A549 (cell line): ENCODE data around the gene CEP112. TPM values are rescaled to one million over a fixed set of nuclear protein-coding genes. Genes with fewer than 3 reads are reported as not detected.
A peak's percentile ranks its signal among the peaks of the same experiment; 100 is the strongest.

Experiments
- ATAC-seq, 2 experiments: fragments of 200-7000 bp in 1 of 2; fragments of >200 bp in 1 of 2; cut with Nextera tagmentation in 1 of 2; cut with Tn5 transposase in 1 of 2; 3 replicates each; pipeline versions ENCODE4 v1.8.0 to v1.9.1; 2018 to 2020; ENCODE audit warnings: mild to moderate bottlenecking in 1 of 2, moderate library complexity in 1 of 2
- CTCF ChIA-PET: fragments of 300-600 bp; sonication (Branson Sonifier 250); formaldehyde crosslinking; extraction: SDS; loops from one replicate; lab custom pipeline; 2021; ENCODE audit warnings: antibody characterized with exemption, inconsistent platforms; lab: Yijun Ruan, JAX
- POLR2A ChIA-PET: fragments of 350-600 bp; formaldehyde crosslinking; extraction: SDS; loops from one replicate; lab custom pipeline; 2021; ENCODE audit warnings: antibody characterized with exemption, inconsistent platforms; lab: Yijun Ruan, JAX
- DNase-seq, 2 experiments: peaks; one replicate each; pipeline versions ENCODE4 v3.0.0 to v3.0.0-alpha.2; 2011 to 2016; ENCODE audit warnings: low read depth in 1 of 2, low spot score in 1 of 2
- FAIRE-seq: peaks from 2 replicates; lab custom pipeline; 2011; peaks lifted over from hg19 to GRCh38; lab: Jason Lieb, UNC
- H3K27ac ChIP-seq, 2 experiments: fragments of >200 bp; sonication (Bioruptor Twin); formaldehyde crosslinking; 3 replicates each; pipeline ENCODE4 v1.5.1; 2016 to 2017
- H3K4me1 ChIP-seq: fragments of >200 bp; sonication (Bioruptor Twin); formaldehyde crosslinking; 3 replicates; pipeline ENCODE4 v1.6.1; 2016
- H3K4me2 ChIP-seq: fragments of >200 bp; sonication (Bioruptor Twin); formaldehyde crosslinking; 3 replicates; pipeline ENCODE4 v1.6.1; 2016
- H3K4me3 ChIP-seq: fragments of >200 bp; sonication (Bioruptor Twin); formaldehyde crosslinking; 3 replicates; pipeline ENCODE4 v1.5.1; 2016
- H3K9me3 ChIP-seq: fragments of >200 bp; sonication (Bioruptor Twin); formaldehyde crosslinking; 3 replicates; pipeline ENCODE4 v1.6.1; 2016
- CBX2 ChIP-seq: fragments of 200-600 bp; sonication (generic); IDR thresholded peaks from 2 replicates; pipeline ENCODE4 v1.6.1; 2016; ENCODE audit warnings: low read depth, mild to moderate bottlenecking, borderline replicate concordance
- CBX8 ChIP-seq: fragments of 200-600 bp; sonication (generic); IDR thresholded peaks from 2 replicates; pipeline ENCODE4 v1.6.1; 2016
- CHD2 ChIP-seq: fragments of 150-350 bp; IDR thresholded peaks from 2 replicates; pipeline ENCODE4 v1.6.1; 2014; ENCODE audit warnings: low read length; ENCODE audit not compliant: partially characterized antibody
- CHD4 ChIP-seq: fragments of 200-600 bp; sonication (generic); IDR thresholded peaks from 2 replicates; pipeline ENCODE4 v1.6.1; 2016; ENCODE audit warnings: antibody characterized with exemption, mild to moderate bottlenecking, borderline replicate concordance
- E2F6 ChIP-seq: IDR thresholded peaks from 2 replicates; pipeline ENCODE4 v1.6.1; 2012; ENCODE audit warnings: low read depth, borderline replicate concordance
- EP300 ChIP-seq, 2 experiments: fragments of >200 bp; sonication (Bioruptor Twin); formaldehyde crosslinking; IDR thresholded peaks; 2 replicates in 1 of 2; 3 replicates in 1 of 2; pipeline ENCODE4 v1.6.1; 2016 to 2017
- ESRRA ChIP-seq: fragments of 150-350 bp; IDR thresholded peaks from 2 replicates; pipeline ENCODE4 v1.6.1; 2014; ENCODE audit warnings: mild to moderate bottlenecking, low read length, borderline replicate concordance
- FOSB ChIP-seq: fragments of 250-450 bp; sonication (Bioruptor Pico); IDR thresholded peaks from 2 replicates; pipeline ENCODE4 v1.5.0; 2020; ENCODE audit warnings: mild to moderate bottlenecking, moderate library complexity
- FOSL2 ChIP-seq, 2 experiments: fragments of 450-650 bp in 1 of 2; fragments of >200 bp in 1 of 2; sonication (Bioruptor Twin) in 1 of 2; formaldehyde crosslinking; IDR thresholded peaks; 2 replicates each; pipeline versions ENCODE4 v1.5.0 to v1.6.1; 2016 to 2020; ENCODE audit warnings: mild to moderate bottlenecking in 1 of 2, moderate library complexity in 1 of 2
- FOXS1 ChIP-seq: fragments of 250-450 bp; sonication (Bioruptor Pico); IDR thresholded peaks from 2 replicates; pipeline ENCODE4 v1.5.0; 2020; ENCODE audit warnings: mild to moderate bottlenecking, moderate library complexity
- HOXB13 ChIP-seq: fragments of 250-450 bp; sonication (Bioruptor Pico); IDR thresholded peaks from 2 replicates; pipeline ENCODE4 v1.5.0; 2020; ENCODE audit warnings: low read depth, mild to moderate bottlenecking, moderate library complexity
- JUN ChIP-seq, 2 experiments: fragments of >200 bp; sonication (Bioruptor Twin); formaldehyde crosslinking; IDR thresholded peaks; 2 replicates in 1 of 2; 3 replicates in 1 of 2; pipeline ENCODE4 v1.6.1; 2016 to 2017
- KDM1A ChIP-seq: fragments of 200-600 bp; sonication (generic); IDR thresholded peaks from 2 replicates; pipeline ENCODE4 v1.6.1; 2016; ENCODE audit warnings: low read depth, mild to moderate bottlenecking
- KDM5A ChIP-seq: fragments of 200-600 bp; sonication (generic); IDR thresholded peaks from 2 replicates; pipeline ENCODE4 v1.6.1; 2016; ENCODE audit warnings: antibody characterized with exemption, mild to moderate bottlenecking
- MAFK ChIP-seq: fragments of 450-650 bp; IDR thresholded peaks from 2 replicates; pipeline ENCODE4 v1.6.1; 2014; ENCODE audit not compliant: partially characterized antibody
- NFE2L2 ChIP-seq: fragments of 150-350 bp; conservative IDR thresholded peaks from 2 replicates; pipeline ENCODE4 v1.6.1; 2014; ENCODE audit warnings: low read length
- NR3C1 ChIP-seq: fragments of >200 bp; sonication (Bioruptor Twin); formaldehyde crosslinking; IDR thresholded peaks from 3 replicates; pipeline ENCODE4 v1.6.1; 2017
- PHF8 ChIP-seq: fragments of 200-600 bp; sonication (generic); IDR thresholded peaks from 2 replicates; pipeline ENCODE4 v1.6.1; 2016; ENCODE audit warnings: low read depth, mild to moderate bottlenecking, antibody characterized with exemption, moderate library complexity, borderline replicate concordance
- POLR2A ChIP-seq: IDR thresholded peaks from 2 replicates; pipeline ENCODE4 v1.6.1; 2012; ENCODE audit warnings: mild to moderate bottlenecking, low read length
- RARB ChIP-seq: fragments of 250-450 bp; sonication (Bioruptor Pico); IDR thresholded peaks from 2 replicates; pipeline ENCODE4 v1.8.0; 2021; ENCODE audit warnings: mild to moderate bottlenecking, moderate library complexity
- RCOR1 ChIP-seq: fragments of 150-350 bp; IDR thresholded peaks from 2 replicates; pipeline ENCODE4 v1.6.1; 2014; ENCODE audit warnings: antibody characterized with exemption, low read length, low read depth
- RFX5 ChIP-seq: fragments of 450-650 bp; IDR thresholded peaks from 2 replicates; pipeline ENCODE4 v1.7.1; 2014; ENCODE audit warnings: antibody characterized with exemption, mild to moderate bottlenecking, moderate library complexity
- SREBF2 ChIP-seq: fragments of 450-650 bp; IDR thresholded peaks from 2 replicates; pipeline ENCODE4 v1.6.1; 2014; ENCODE audit warnings: mild to moderate bottlenecking, moderate library complexity
- TFCP2L1 ChIP-seq: fragments of 250-450 bp; sonication (Bioruptor Pico); IDR thresholded peaks from 2 replicates; pipeline ENCODE4 v1.5.0; 2021; ENCODE audit warnings: mild to moderate bottlenecking
- TP53 ChIP-seq: fragments of 250-450 bp; sonication (Bioruptor Pico); IDR thresholded peaks from 2 replicates; pipeline ENCODE4 v1.5.0; 2021; ENCODE audit warnings: mild to moderate bottlenecking, moderate library complexity
- USF2 ChIP-seq: fragments of 450-650 bp; IDR thresholded peaks from 2 replicates; pipeline ENCODE4 v1.6.1; 2014; ENCODE audit warnings: antibody characterized with exemption
- ZC3H11A ChIP-seq: fragments of 450-650 bp; IDR thresholded peaks from 2 replicates; pipeline ENCODE4 v1.6.1; 2014; ENCODE audit warnings: antibody characterized with exemption, mild to moderate bottlenecking
- ZFP36 ChIP-seq: fragments of 450-650 bp; IDR thresholded peaks from 2 replicates; pipeline ENCODE4 v1.6.1; 2014; ENCODE audit warnings: borderline replicate concordance; ENCODE audit not compliant: partially characterized antibody
- WGBS: methylation state at CpG from one replicate; pipeline ENCODE4 v1.1.6; 2017; ENCODE audit errors: missing lambda C conversion rate; 5-methylcytosine and 5-hydroxymethylcytosine counted together
- polyA plus RNA-seq, 4 experiments: library from polyadenylated mRNA; depleted of rRNA in 3 of 4; stranded (reverse); fragments of >200 nt; fragmentation: RNase III in 1 of 4; extraction: RNeasy Plus Mini Kit Qiagen cat#74134 plus additional on column Dnase treatment in 1 of 4; gene quantifications; 2 replicates in 3 of 4; 3 replicates in 1 of 4; pipeline ENCODE4 v1.2.3, GENCODE V29; 2011 to 2017
- TF ChIP-seq, protein P1 (sequence below): fragments of >200 bp; sonication (Bioruptor Twin); formaldehyde crosslinking; IDR thresholded peaks from 2 replicates; pipeline ENCODE4 v1.6.1; 2016
- TF ChIP-seq, protein P2 (sequence below): fragments of >200 bp; sonication (Bioruptor Twin); formaldehyde crosslinking; IDR thresholded peaks from 3 replicates; pipeline ENCODE4 v1.5.1; 2016
- TF ChIP-seq, protein P3 (sequence below): fragments of >200 bp; sonication (Bioruptor Twin); formaldehyde crosslinking; IDR thresholded peaks from 3 replicates; pipeline ENCODE4 v1.6.1; 2016
- TF ChIP-seq, protein P4 (sequence below): IDR thresholded peaks from 2 replicates; pipeline ENCODE4 v1.6.1; 2012

CEP112 gene
- polyA plus RNA-seq, 2 of the 4 experiments (the other 2 are of a cell fraction): 9.6 to 15.2 TPM

DNA sequence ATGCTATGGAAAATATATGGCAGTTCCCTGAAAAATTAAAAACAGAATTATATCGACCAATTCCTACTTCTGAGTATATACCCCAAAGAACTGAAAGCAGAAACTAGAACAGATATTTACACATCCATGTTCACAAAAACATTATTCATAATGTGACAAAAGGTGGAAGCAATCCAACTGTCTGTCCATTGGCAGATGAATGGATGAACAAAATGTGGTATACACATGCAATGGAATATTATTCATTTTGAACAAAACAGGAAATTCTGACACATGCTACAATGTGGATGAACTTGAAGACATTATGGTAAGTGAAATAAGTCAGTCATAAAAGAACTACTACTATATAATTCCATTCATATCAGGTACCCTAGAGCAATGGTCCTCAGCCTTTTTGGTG lies 367.0 kb downstream of the CEP112 start:
- FAIRE-seq: peak; percentile 63

DNA sequence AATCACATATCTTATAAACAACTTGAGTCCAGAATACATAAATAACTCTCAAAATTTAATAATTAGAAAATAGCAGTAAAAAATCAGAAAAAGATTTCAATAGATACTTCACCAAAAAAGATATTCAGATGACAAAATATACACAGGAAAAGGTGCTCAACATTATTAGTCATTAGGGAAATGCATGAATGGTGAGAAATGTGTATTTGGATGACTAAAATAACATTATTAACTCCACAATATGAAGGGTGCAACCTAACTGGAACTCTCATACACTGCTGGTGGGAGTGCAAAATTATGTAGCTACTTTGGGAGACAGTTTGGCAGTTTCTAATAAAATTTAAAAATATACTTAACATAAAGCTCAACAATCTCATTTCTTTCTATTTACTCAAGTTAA lies 368.2 kb downstream of the CEP112 start:
- no peak for DNase-seq
- ChIA-PET CTCF (interaction anchor here (1.0 kb wide), 1 partner anchor 11 kb away, joined by 3 read pairs; no protein-coding TSS in a partner anchor), POLR2A (no interaction called here)
- no peak for TF ChIP-seq POLR2A
- no peak for TF ChIP-seq E2F6
- TF ChIP-seq TFCP2L1 (CRISPR knock-in tag): no peak
- Histone ChIP-seq H3K4me2 (no peak overlapping the region), H3K27ac (no peak overlapping the region), H3K4me1 (peaks cover 11% of the 10 kb centered on the region; the same call in 2 of the 3 replicates), H3K4me3 (no peak overlapping the region), H3K9me3 (peaks cover 4% of the 10 kb centered on the region; the same call in 1 of the 3 replicates)
- no peak for ATAC-seq
- no peak for FAIRE-seq

More for the DNA sequence above, 367.0 kb downstream of the CEP112 start:
- TF ChIP-seq FOXS1 (CRISPR knock-in tag) (no peak), CBX2 (no peak), NFE2L2 (no peak), CHD4 (no peak), FOSB (no peak), SREBF2 (no peak), CBX8 (no peak), TP53 (CRISPR knock-in tag) (no peak), FOSL2 (IDR thresholded peaks at IDR 0.05) (no peak), FOSL2 (CRISPR knock-in tag; IDR thresholded peaks at IDR 0.05) (no peak), KDM5A (no peak), USF2 (no peak), KDM1A (no peak), E2F6 (no peak), ZC3H11A (no peak), ESRRA (no peak), RARB (CRISPR knock-in tag) (no peak), RFX5 (no peak)
- TF ChIP-seq, protein P1, sequence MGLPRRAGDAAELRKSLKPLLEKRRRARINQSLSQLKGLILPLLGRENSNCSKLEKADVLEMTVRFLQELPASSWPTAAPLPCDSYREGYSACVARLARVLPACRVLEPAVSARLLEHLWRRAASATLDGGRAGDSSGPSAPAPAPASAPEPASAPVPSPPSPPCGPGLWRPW: no peak
- ATAC-seq (no peak), DNase-seq (no peak)
- ChIA-PET CTCF (interaction anchor here (0.7 kb wide), 1 partner anchor 532 kb away, joined by 3 read pairs; no protein-coding TSS in a partner anchor), POLR2A (no interaction called here)
- Histone ChIP-seq H3K4me1 (peaks cover 11% of the 10 kb centered on the region; the same call in 2 of the 3 replicates), H3K9me3 (peaks cover 8% of the 10 kb centered on the region; the same call in 2 of the 3 replicates), H3K4me2 (no peak overlapping the region), H3K4me3 (no peak overlapping the region), H3K27ac (no peak overlapping the region)
- 82% methylated on average over 1 of the region's 1 CpG for WGBS

DNA sequence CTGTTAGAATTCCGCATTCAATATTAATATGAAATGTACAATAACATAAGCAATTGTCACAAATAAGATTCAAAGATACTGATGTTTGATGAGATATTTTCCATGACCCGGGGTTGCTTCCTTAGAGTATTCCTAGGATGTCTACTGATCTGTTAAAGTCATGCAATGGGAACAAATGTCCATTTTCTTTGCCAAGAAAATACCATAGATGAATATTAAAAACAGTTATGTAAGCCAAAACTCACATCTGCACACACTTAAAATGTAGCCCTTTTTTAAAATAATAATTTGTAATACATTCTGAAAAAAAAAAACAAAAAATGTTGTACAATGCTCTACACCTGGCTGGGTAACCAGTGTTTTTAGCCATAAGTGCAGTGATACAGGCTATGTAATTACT lies 371.1 kb downstream of the CEP112 start:
- CTCF ChIA-PET: no interaction called here
- H3K4me2 ChIP-seq: no peak overlapping the region
- DNase-seq (no peak), ATAC-seq (no peak), FAIRE-seq (no peak)
- peaks cover 4% of the 10 kb centered on the region; the same call in 2 of the 3 replicates for H3K4me1 ChIP-seq
- no peak overlapping the region for H3K27ac ChIP-seq
- no peak overlapping the region for H3K4me3 ChIP-seq
- H3K9me3 ChIP-seq: no peaks in the 10 kb centered on the region
- WGBS: 82% methylated on average over 2 of the region's 2 CpGs
- POLR2A ChIA-PET: no interaction called here
- no peak for TF ChIP-seq JUN (IDR thresholded peaks at IDR 0.05)
- TF ChIP-seq NR3C1: no peak
- no peak for TF ChIP-seq NFE2L2
- TF ChIP-seq, protein P2, sequence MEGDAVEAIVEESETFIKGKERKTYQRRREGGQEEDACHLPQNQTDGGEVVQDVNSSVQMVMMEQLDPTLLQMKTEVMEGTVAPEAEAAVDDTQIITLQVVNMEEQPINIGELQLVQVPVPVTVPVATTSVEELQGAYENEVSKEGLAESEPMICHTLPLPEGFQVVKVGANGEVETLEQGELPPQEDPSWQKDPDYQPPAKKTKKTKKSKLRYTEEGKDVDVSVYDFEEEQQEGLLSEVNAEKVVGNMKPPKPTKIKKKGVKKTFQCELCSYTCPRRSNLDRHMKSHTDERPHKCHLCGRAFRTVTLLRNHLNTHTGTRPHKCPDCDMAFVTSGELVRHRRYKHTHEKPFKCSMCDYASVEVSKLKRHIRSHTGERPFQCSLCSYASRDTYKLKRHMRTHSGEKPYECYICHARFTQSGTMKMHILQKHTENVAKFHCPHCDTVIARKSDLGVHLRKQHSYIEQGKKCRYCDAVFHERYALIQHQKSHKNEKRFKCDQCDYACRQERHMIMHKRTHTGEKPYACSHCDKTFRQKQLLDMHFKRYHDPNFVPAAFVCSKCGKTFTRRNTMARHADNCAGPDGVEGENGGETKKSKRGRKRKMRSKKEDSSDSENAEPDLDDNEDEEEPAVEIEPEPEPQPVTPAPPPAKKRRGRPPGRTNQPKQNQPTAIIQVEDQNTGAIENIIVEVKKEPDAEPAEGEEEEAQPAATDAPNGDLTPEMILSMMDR: no peak
- no peak for TF ChIP-seq PHF8
- TF ChIP-seq POLR2A: no peak
- TF ChIP-seq, protein P3, sequence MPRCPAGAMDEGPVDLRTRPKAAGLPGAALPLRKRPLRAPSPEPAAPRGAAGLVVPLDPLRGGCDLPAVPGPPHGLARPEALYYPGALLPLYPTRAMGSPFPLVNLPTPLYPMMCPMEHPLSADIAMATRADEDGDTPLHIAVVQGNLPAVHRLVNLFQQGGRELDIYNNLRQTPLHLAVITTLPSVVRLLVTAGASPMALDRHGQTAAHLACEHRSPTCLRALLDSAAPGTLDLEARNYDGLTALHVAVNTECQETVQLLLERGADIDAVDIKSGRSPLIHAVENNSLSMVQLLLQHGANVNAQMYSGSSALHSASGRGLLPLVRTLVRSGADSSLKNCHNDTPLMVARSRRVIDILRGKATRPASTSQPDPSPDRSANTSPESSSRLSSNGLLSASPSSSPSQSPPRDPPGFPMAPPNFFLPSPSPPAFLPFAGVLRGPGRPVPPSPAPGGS: no peak
- no peak for TF ChIP-seq RCOR1
- no peak for TF ChIP-seq CHD2
- no peak for TF ChIP-seq HOXB13
- no peak for TF ChIP-seq EP300 (IDR thresholded peaks at IDR 0.05)
- no peak for TF ChIP-seq ZFP36
- no peak for TF ChIP-seq MAFK
- no peak for TF ChIP-seq TP53 (CRISPR knock-in tag)
- TF ChIP-seq, protein P4, sequence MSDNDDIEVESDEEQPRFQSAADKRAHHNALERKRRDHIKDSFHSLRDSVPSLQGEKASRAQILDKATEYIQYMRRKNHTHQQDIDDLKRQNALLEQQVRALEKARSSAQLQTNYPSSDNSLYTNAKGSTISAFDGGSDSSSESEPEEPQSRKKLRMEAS: no peak
